Cardiac fibroblast (primary cell): ENCODE results near the gene PKP1.

Experiments used
- DNase-seq, 2 donors: peaks; one replicate each; pipeline versions ENCODE4 v3.0.0 to v3.0.0-alpha.2; 2010; ENCODE audit warnings: low read depth in 2 of 2
- H3K4me3 ChIP-seq, 2 donors: replicated peaks in 1 of 2; 1 replicate in 1 of 2; 2 replicates in 1 of 2; pipeline ENCODE4 v1.5.1; 2011; ENCODE audit warnings: low read depth in 2 of 2, low read length in 2 of 2, mild to moderate bottlenecking in 2 of 2, moderate library complexity in 1 of 2
- CTCF ChIP-seq: IDR thresholded peaks from one replicate; pipeline ENCODE4 v1.5.1; 2011; ENCODE audit warnings: low read depth, mild to moderate bottlenecking, low read length, inconsistent platforms

PKP1 gene

DNA sequence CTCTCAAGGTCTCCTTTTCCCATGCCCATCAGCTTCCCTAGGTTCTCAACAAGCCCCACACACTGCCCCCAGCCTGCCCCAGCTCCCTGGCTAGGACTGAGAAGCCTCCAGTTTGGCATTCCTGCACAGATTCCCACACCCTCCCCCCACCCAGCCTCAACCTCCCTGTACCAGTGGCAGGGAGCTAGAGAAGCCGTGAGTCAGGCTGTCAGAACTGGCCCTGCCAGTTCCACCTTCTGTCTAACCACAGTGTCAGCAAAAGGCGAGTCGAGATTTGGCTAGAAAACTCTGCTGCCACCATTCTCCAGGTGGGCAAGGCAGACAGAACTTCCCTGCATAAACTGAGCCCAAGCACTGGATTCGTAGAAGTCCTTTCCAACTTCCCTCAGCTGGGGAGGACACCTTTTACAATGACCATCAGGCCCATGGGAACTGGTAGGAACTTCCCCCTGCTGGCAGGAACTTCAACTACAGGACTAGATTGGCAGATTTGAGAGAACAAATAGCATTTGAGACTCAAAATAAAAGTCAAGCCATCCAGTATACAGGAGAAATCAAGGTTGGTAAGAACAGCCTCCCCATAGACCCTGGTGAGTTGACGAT is 63.1 kb downstream of the PKP1 start:
- peak; percentile 62 to 73 for DNase-seq
- no peak overlapping the region for H3K4me3 ChIP-seq
- TF ChIP-seq CTCF = peak; percentile 81

GRCh38 chr1:201346987-201347386 is 63.7 kb downstream of the PKP1 start:
- TF ChIP-seq CTCF = no peak
- no peak overlapping the region for H3K4me3 ChIP-seq
- no peak for DNase-seq

- TF ChIP-seq CTCF = no peak
- no peak for DNase-seq
- no peak overlapping the region for H3K4me3 ChIP-seq
Measured at GRCh38 chr1:201347498-201348210, 64.3 kb downstream of the PKP1 start.

- no peak overlapping the region for H3K4me3 ChIP-seq
- peak; percentile 80 for TF ChIP-seq CTCF
- DNase-seq = peak; percentile 43 to 65
Measured at GRCh38 chr1:201348211-201348566, 64.9 kb downstream of the PKP1 start.

DNA sequence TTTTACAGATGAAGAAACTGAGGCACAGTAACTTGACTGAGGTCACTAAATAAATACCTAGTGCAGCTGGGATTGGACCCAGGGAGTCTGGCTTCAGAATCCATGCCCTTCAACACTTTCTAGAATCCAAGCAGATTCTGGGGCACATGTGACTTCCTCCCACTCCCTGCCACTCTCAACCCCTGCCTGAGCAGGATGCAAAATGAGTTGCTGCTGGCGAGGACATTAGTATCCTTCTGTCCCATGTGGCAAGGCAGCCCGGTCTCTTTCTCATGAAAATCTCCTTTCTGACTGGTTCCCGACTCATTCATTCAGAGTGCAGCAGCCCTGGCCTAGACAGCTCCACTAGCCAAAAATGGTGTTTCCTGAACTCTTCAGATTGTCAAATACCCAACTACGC is 65.8 kb downstream of the PKP1 start:
- no peak for DNase-seq
- no peak overlapping the region for H3K4me3 ChIP-seq
- no peak for TF ChIP-seq CTCF

- TF ChIP-seq CTCF = no peak
- H3K4me3 ChIP-seq = no peak overlapping the region
- DNase-seq = no peak
Measured at GRCh38 chr1:201350361-201350725, 67.0 kb downstream of the PKP1 start.

- TF ChIP-seq CTCF = no peak
- no peak for DNase-seq
Measured at GRCh38 chr1:201350884-201351283, 67.6 kb downstream of the PKP1 start.

More at GRCh38 chr1:201350884-201351283, 67.6 kb downstream of the PKP1 start:
- no peak overlapping the region for H3K4me3 ChIP-seq
